WI38 (cell line): Measurements from ENCODE around the gene TRIM26.
"Not testable (repeated sequence)": the region's sequence is repeated elsewhere in the genome, so short reads cannot be mapped to it uniquely, and the experiment has no call there.

ENCODE experiments used
- H3K4me3 ChIP-seq: 2 replicates; pipeline ENCODE4 v1.5.1; 2011; ENCODE audit warnings: low read depth, mild to moderate bottlenecking, control low read depth, low read length
- CTCF ChIP-seq: IDR thresholded peaks from 2 replicates; pipeline ENCODE4 v1.5.1; 2012; ENCODE audit warnings: low read depth, mild to moderate bottlenecking, control low read depth, low read length

TRIM26 gene

GRCh38 chr6:30238178-30238795 lies 25.1 kb upstream of the TRIM26 start:
- H3K4me3 ChIP-seq: no peak overlapping the region

GRCh38 chr6:30234356-30234755 lies 21.1 kb upstream of the TRIM26 start:
- no peak for TF ChIP-seq CTCF
- no peak overlapping the region for H3K4me3 ChIP-seq

More at GRCh38 chr6:30238178-30238795, 25.1 kb upstream of the TRIM26 start:
- peak; percentile 37 for TF ChIP-seq CTCF

- no peak for TF ChIP-seq CTCF
- H3K4me3 ChIP-seq: no peak overlapping the region
Observed at GRCh38 chr6:30231067-30231466, 17.9 kb upstream of the TRIM26 start.

GRCh38 chr6:30227763-30228487 lies 14.7 kb upstream of the TRIM26 start:
- TF ChIP-seq CTCF: no peak
- H3K4me3 ChIP-seq: 0 out of 2 replicates have a peak overlapping the region, but pooled peaks have one; percentile 3

- TF ChIP-seq CTCF: no peak
- 0 out of 2 replicates have a peak overlapping the region, but pooled peaks have one; percentile 3 for H3K4me3 ChIP-seq
Observed at GRCh38 chr6:30227242-30227722, 14.1 kb upstream of the TRIM26 start.

- no peak for TF ChIP-seq CTCF
- H3K4me3 ChIP-seq: no peak overlapping the region
Observed at GRCh38 chr6:30223339-30223738, 10.1 kb upstream of the TRIM26 start.

- H3K4me3 ChIP-seq: not testable (repeated sequence)
Observed at GRCh38 chr6:30221956-30222355, 8.8 kb upstream of the TRIM26 start.

GRCh38 chr6:30221395-30221794 lies 8.2 kb upstream of the TRIM26 start:
- not testable (repeated sequence) for H3K4me3 ChIP-seq
